Fibroblast of villous mesenchyme (primary cell): ENCODE measurements around the gene ERVFRD-1. TPM values are rescaled to one million over a fixed set of nuclear protein-coding genes. Genes with fewer than 3 reads are reported as not detected.

Experiments
- DNase-seq: peaks from one replicate; pipeline ENCODE4 v3.0.0-alpha.2; 2010; ENCODE audit warnings: low read depth
- H3K4me3 ChIP-seq: 2 replicates; pipeline ENCODE4 v1.5.1; 2011; ENCODE audit warnings: low read depth, mild to moderate bottlenecking, low read length
- CTCF ChIP-seq: IDR thresholded peaks from 2 replicates; pipeline ENCODE4 v1.5.1; 2012; ENCODE audit warnings: low read depth, mild to moderate bottlenecking, low read length; ENCODE audit not compliant: insufficient read depth
- total RNA-seq: library from RNA; depleted of rRNA; stranded (reverse); fragments of >200 nt; gene quantifications from 2 replicates; pipeline ENCODE4 v1.2.3, GENCODE V29; 2012

The ERVFRD-1 gene
- total RNA-seq, 1 donor = not detected

GRCh38 chr6:11129908-11130565, 18.5 kb upstream of the ERVFRD-1 start:
- no peak for DNase-seq
- TF ChIP-seq CTCF = no peak
- no peak overlapping the region for H3K4me3 ChIP-seq

- TF ChIP-seq CTCF = no peak
- no peak overlapping the region for H3K4me3 ChIP-seq
- DNase-seq = no peak
These were observed 17.1 kb upstream of the ERVFRD-1 start for GRCh38 chr6:11128608-11129007.

- no peak for DNase-seq
- H3K4me3 ChIP-seq = no peak overlapping the region
- no peak for TF ChIP-seq CTCF
These were observed 15.4 kb upstream of the ERVFRD-1 start for GRCh38 chr6:11126876-11127275.

GRCh38 chr6:11123978-11124377, 12.5 kb upstream of the ERVFRD-1 start:
- TF ChIP-seq CTCF = peak; percentile 20

GRCh38 chr6:11122380-11122779, 10.9 kb upstream of the ERVFRD-1 start:
- no peak overlapping the region for H3K4me3 ChIP-seq
- no peak for DNase-seq
- no peak for TF ChIP-seq CTCF

More at GRCh38 chr6:11123978-11124377, 12.5 kb upstream of the ERVFRD-1 start:
- DNase-seq = no peak
- H3K4me3 ChIP-seq = no peak overlapping the region

GRCh38 chr6:11121851-11122250, 10.3 kb upstream of the ERVFRD-1 start:
- H3K4me3 ChIP-seq = no peak overlapping the region
- DNase-seq = no peak
- no peak for TF ChIP-seq CTCF
